Right kidney (tissue), 1 donor: ENCODE data around the gene WDR82.

ENCODE experiments used
- DNase-seq: peaks from one replicate; pipeline ENCODE4 v3.0.0-alpha.2; 2016

The WDR82 gene

GRCh38 chr3:52238193-52238760 is 40.2 kb downstream of the WDR82 start:
- no peak for DNase-seq

GRCh38 chr3:52237657-52238172 is 40.7 kb downstream of the WDR82 start:
- DNase-seq, result no peak

- DNase-seq, result peak; percentile 24
Measured at GRCh38 chr3:52237006-52237656, 41.3 kb downstream of the WDR82 start.

- no peak for DNase-seq
Measured at GRCh38 chr3:52236424-52236886, 42.0 kb downstream of the WDR82 start.

GRCh38 chr3:52234516-52235447 is 43.7 kb downstream of the WDR82 start:
- no peak for DNase-seq

- DNase-seq, result no peak
Measured at GRCh38 chr3:52233968-52234367, 44.5 kb downstream of the WDR82 start.

- DNase-seq, result no peak
Measured at GRCh38 chr3:52233108-52233591, 45.3 kb downstream of the WDR82 start.

- DNase-seq, result no peak
Measured at GRCh38 chr3:52232279-52233107, 46.0 kb downstream of the WDR82 start.

GRCh38 chr3:52231502-52232278 is 46.8 kb downstream of the WDR82 start:
- DNase-seq, result no peak

- DNase-seq, result no peak
Measured at GRCh38 chr3:52230889-52231499, 47.5 kb downstream of the WDR82 start.

GRCh38 chr3:52230461-52230860 is 48.0 kb downstream of the WDR82 start:
- DNase-seq, result no peak

GRCh38 chr3:52229656-52230055 is 48.8 kb downstream of the WDR82 start:
- DNase-seq, result no peak

GRCh38 chr3:52228751-52229291 is 49.6 kb downstream of the WDR82 start:
- no peak for DNase-seq

- DNase-seq, result no peak
Measured at GRCh38 chr3:52228266-52228665, 50.2 kb downstream of the WDR82 start.

- no peak for DNase-seq
Measured at GRCh38 chr3:52227766-52228165, 50.7 kb downstream of the WDR82 start.

GRCh38 chr3:52227117-52227516 is 51.3 kb downstream of the WDR82 start:
- no peak for DNase-seq

GRCh38 chr3:52226229-52226817 is 52.1 kb downstream of the WDR82 start:
- no peak for DNase-seq

- DNase-seq, result no peak
Measured at GRCh38 chr3:52225452-52226228, 52.8 kb downstream of the WDR82 start, which contains the start of gene TLR9. Gene TLR9, minus strand, starts transcription at chr3:52225645. Its CDS starts 116 bp downstream, at chr3:52225529.
